Caco-2 (cell line): ENCODE data around the gene LBHD1. TPM values are rescaled to one million over a fixed set of nuclear protein-coding genes. Genes with fewer than 3 reads are reported as not detected.

Experiments
- BruUV-seq: library from RNA; stranded (reverse); fragments of 400-500 nt; replicated peaks from 2 replicates; lab custom pipeline; 2021; lab: Mats Ljungman, UMichigan
- CTCF ChIA-PET: fragments of 300-600 bp; sonication (Branson Sonifier 250); formaldehyde crosslinking; loops from one replicate; lab custom pipeline; 2022; ENCODE audit warnings: antibody characterized with exemption; lab: Charles Lee
- POLR2A ChIA-PET: fragments of 300-600 bp; sonication (Branson Sonifier 250); formaldehyde crosslinking; loops from one replicate; lab custom pipeline; 2022; ENCODE audit warnings: antibody characterized with exemption; lab: Charles Lee
- DNase-seq, 2 experiments: peaks; one replicate each; pipeline versions ENCODE4 v3.0.0 to v3.0.0-alpha.2; 2020 to 2022
- H3K27me3 ChIP-seq: replicated peaks from 2 replicates; pipeline ENCODE4 v1.6.0; 2011; ENCODE audit warnings: low read length; ENCODE audit not compliant: control insufficient read depth, insufficient read depth
- H3K36me3 ChIP-seq: 2 replicates; pipeline ENCODE4 v1.5.1; 2011; ENCODE audit warnings: low read length; ENCODE audit not compliant: control insufficient read depth, insufficient read depth
- H3K4me1 ChIP-seq: fragments of 250-450 bp; sonication (Bioruptor Pico); 2 replicates; pipeline ENCODE4 v1.5.1; 2020; ENCODE audit warnings: mild to moderate bottlenecking
- H3K4me3 ChIP-seq: 2 replicates; pipeline ENCODE4 v1.5.1; 2011; ENCODE audit warnings: low read depth, mild to moderate bottlenecking, control low read depth, low read length
- H3K9me3 ChIP-seq: fragments of 250-450 bp; sonication (Bioruptor Pico); 2 replicates; pipeline ENCODE4 v1.5.1; 2020; ENCODE audit warnings: mild to moderate bottlenecking, moderate library complexity
- H3K27ac Mint-ChIP-seq: one replicate; pipeline ENCODE4 v1.8.0; 2022; ENCODE audit warnings: mixed read lengths; ENCODE audit not compliant: unreplicated experiment
- H3K27me3 Mint-ChIP-seq: one replicate; pipeline ENCODE4 v1.8.0; 2022; ENCODE audit warnings: mixed read lengths; ENCODE audit not compliant: insufficient read depth, unreplicated experiment
- H3K36me3 Mint-ChIP-seq: one replicate; pipeline ENCODE4 v1.8.0; 2022; ENCODE audit warnings: mild to moderate bottlenecking, mixed read lengths; ENCODE audit not compliant: insufficient read depth, unreplicated experiment
- H3K4me1 Mint-ChIP-seq: one replicate; pipeline ENCODE4 v1.8.0; 2022; ENCODE audit warnings: low read depth, mixed read lengths; ENCODE audit not compliant: unreplicated experiment
- H3K4me3 Mint-ChIP-seq: one replicate; pipeline ENCODE4 v1.8.0; 2022; ENCODE audit warnings: mild to moderate bottlenecking, moderate library complexity, mixed read lengths; ENCODE audit not compliant: unreplicated experiment
- H3K9me3 Mint-ChIP-seq: one replicate; pipeline ENCODE4 v1.8.0; 2022; ENCODE audit warnings: mixed read lengths; ENCODE audit not compliant: unreplicated experiment
- CTCF ChIP-seq, 2 experiments: fragments of 200-600 bp in 1 of 2; IDR thresholded peaks; 1 replicate in 1 of 2; 2 replicates in 1 of 2; pipeline versions ENCODE4 v1.5.1 to v1.8.0; 2011 to 2022; ENCODE audit warnings: antibody characterized with exemption in 1 of 2, control low read depth in 1 of 2, inconsistent platforms in 1 of 2, low read depth in 1 of 2, low read length in 1 of 2, mild to moderate bottlenecking in 1 of 2, moderate library complexity in 1 of 2; ENCODE audit not compliant: insufficient read depth in 1 of 2, severe bottlenecking in 1 of 2, unreplicated experiment in 1 of 2
- intact Hi-C: fragments of 100-400 bp; cut with micrococcal nuclease; formaldehyde crosslinking; loops from one replicate; pipeline ENCODE4 v1.10.0; 2022; ENCODE audit not compliant: unreplicated experiment
- total RNA-seq: library from RNA; stranded (reverse); gene quantifications from 2 replicates; pipeline ENCODE4 v1.2.3, GENCODE V29; 2022

The LBHD1 gene
- total RNA-seq, 1 experiment from 2014 or later = 11.9 TPM

- peaks cover 23% of the 10 kb centered on the region for H3K4me1 ChIP-seq
- BruUV-seq = no TSS peak
- Mint-ChIP-seq H3K27me3 (no peaks in the 10 kb centered on the region), H3K9me3 (no peaks in the 10 kb centered on the region), H3K27ac (peak overlapping the region; percentile 97), H3K4me1 (peaks cover 11% of the 10 kb centered on the region), H3K4me3 (peak overlapping the region; percentile 99), H3K36me3 (peaks cover 79% of the 10 kb centered on the region)
- H3K27me3 ChIP-seq = no peaks in the 10 kb centered on the region
- no peak for TF ChIP-seq CTCF (IDR thresholded peaks at IDR 0.05; ENCODE audit: insufficient read depth in 1 of 2, low read depth in 1 of 2, low read length in 1 of 2, severe bottlenecking in 1 of 2, unreplicated experiment in 1 of 2)
- H3K36me3 ChIP-seq = peaks cover 7% of the 10 kb centered on the region
- no peak for DNase-seq
- peak overlapping the region; percentile 50 for H3K4me3 ChIP-seq
- CTCF ChIA-PET = interaction anchor here (1.4 to 2.1 kb wide), 3 partner anchors 13 to 93 kb away, joined by 4 to 7 read pairs (median 6); partner anchors contain the start of genes EEF1G, INTS5 and TUT1
- H3K9me3 ChIP-seq = no peaks in the 10 kb centered on the region
- intact Hi-C loops = no loop called here
- POLR2A ChIA-PET = interaction anchor here (0.5 to 2.1 kb wide), 7 partner anchors 13 to 1639 kb away, joined by 3 to 46 read pairs (median 8); partner anchors contain the start of genes ESRRA, HNRNPUL2, INTS5 and STX5
Measured at GRCh38 chr11:62666259-62666926, 5.7 kb downstream of the LBHD1 start.

- no peak for TF ChIP-seq CTCF (IDR thresholded peaks at IDR 0.05; ENCODE audit: insufficient read depth in 1 of 2, low read depth in 1 of 2, low read length in 1 of 2, severe bottlenecking in 1 of 2, unreplicated experiment in 1 of 2)
- Mint-ChIP-seq H3K4me1 (peaks cover 5% of the 10 kb centered on the region), H3K4me3 (peak overlapping the region; percentile 99), H3K36me3 (peaks cover 79% of the 10 kb centered on the region), H3K27ac (peak overlapping the region; percentile 97), H3K9me3 (no peaks in the 10 kb centered on the region), H3K27me3 (no peaks in the 10 kb centered on the region)
- CTCF ChIA-PET = interaction anchor here (1.1 to 2.1 kb wide), 8 partner anchors 13 to 121 kb away, joined by 3 to 12 read pairs (median 6); partner anchors contain the start of genes B3GAT3, EEF1G, INTS5 and TUT1
- H3K4me3 ChIP-seq = peak overlapping the region; percentile 50
- peaks cover 7% of the 10 kb centered on the region for H3K36me3 ChIP-seq
- DNase-seq = peak in 1 of 2 experiments; percentile 54
- intact Hi-C loops = loop anchor here (2.0 kb wide), 2 partner anchors 19 to 43 kb away; partner anchors contain the start of gene GANAB
- POLR2A ChIA-PET = interaction anchor here (0.5 to 2.1 kb wide), 32 partner anchors 9 to 1639 kb away, joined by 3 to 56 read pairs (median 8); partner anchors contain the start of genes AHNAK, B3GAT3, EEF1G and ESRRA
- H3K4me1 ChIP-seq = peaks cover 21% of the 10 kb centered on the region
- H3K27me3 ChIP-seq = no peaks in the 10 kb centered on the region
- no TSS peak for BruUV-seq
- no peaks in the 10 kb centered on the region for H3K9me3 ChIP-seq
Measured at GRCh38 chr11:62665599-62666258, 6.3 kb downstream of the LBHD1 start.

- ChIA-PET CTCF (interaction anchor here (0.8 to 2.1 kb wide), 11 partner anchors 12 to 121 kb away, joined by 3 to 12 read pairs (median 5); partner anchors contain the start of genes B3GAT3, EEF1G, INTS5 and TAF6L), POLR2A (interaction anchor here (0.6 to 2.1 kb wide), 38 partner anchors 9 to 1207 kb away, joined by 3 to 56 read pairs (median 6); partner anchors contain the start of genes AHNAK, B3GAT3, EEF1G and GANAB)
- H3K4me1 ChIP-seq = peaks cover 15% of the 10 kb centered on the region
- H3K4me1 Mint-ChIP-seq = peaks cover 5% of the 10 kb centered on the region
- peaks cover 7% of the 10 kb centered on the region for H3K36me3 ChIP-seq
- H3K9me3 Mint-ChIP-seq = no peaks in the 10 kb centered on the region
- H3K27ac Mint-ChIP-seq = peak within 1 kb of the TSS; percentile 97
- TF ChIP-seq CTCF (IDR thresholded peaks at IDR 0.05; ENCODE audit: insufficient read depth in 1 of 2, low read depth in 1 of 2, low read length in 1 of 2, severe bottlenecking in 1 of 2, unreplicated experiment in 1 of 2) = no peak
- H3K4me3 ChIP-seq = peak within 1 kb of the TSS; percentile 50
- BruUV-seq = TSS peak; percentile 85
- no peaks in the 10 kb centered on the region for H3K27me3 ChIP-seq
- peak within 1 kb of the TSS; percentile 99 for H3K4me3 Mint-ChIP-seq
- no peaks in the 10 kb centered on the region for H3K27me3 Mint-ChIP-seq
- peaks cover 79% of the 10 kb centered on the region for H3K36me3 Mint-ChIP-seq
- peak; percentile 95 to 99 for DNase-seq
- intact Hi-C loops = loop anchor here (2.0 kb wide), 2 partner anchors 18 to 42 kb away; partner anchors contain the start of gene GANAB
- no peaks in the 10 kb centered on the region for H3K9me3 ChIP-seq
Measured at GRCh38 chr11:62665075-62665598, 6.9 kb downstream of the LBHD1 start, which contains the start of the genes C11orf98 and CSKMT. TSS of gene C11orf98 (minus strand) at chr11:62665210. CDS start at chr11:62665169, 41 bp downstream. TSS of gene CSKMT (plus strand) at chr11:62665312. CDS start at chr11:62665880, 568 bp downstream.
